Mesendoderm (in vitro differentiated cells): ENCODE results near the gene STARD10.

Source experiments
- DNase-seq: peaks from one replicate; pipeline ENCODE4 v3.0.0; 2013
- H2AK5ac ChIP-seq: 2 replicates; pipeline ENCODE4 v1.6.1; 2013; ENCODE audit warnings: low read length, inconsistent platforms
- H2BK120ac ChIP-seq: 2 replicates; pipeline ENCODE4 v1.6.1; 2013; ENCODE audit warnings: low read depth, mild to moderate bottlenecking, low read length, moderate library complexity, mixed read lengths
- H2BK15ac ChIP-seq: replicated peaks from 2 replicates; pipeline ENCODE4 v1.6.1; 2013; ENCODE audit warnings: low read depth, mild to moderate bottlenecking, moderate library complexity
- H2BK5ac ChIP-seq: 2 replicates; pipeline ENCODE4 v1.6.1; 2013; ENCODE audit warnings: low read length, inconsistent platforms
- H3K18ac ChIP-seq: 2 replicates; pipeline ENCODE4 v1.6.1; 2013; ENCODE audit warnings: mild to moderate bottlenecking, low read length, mixed read lengths
- H3K23ac ChIP-seq: one replicate; pipeline ENCODE4 v1.6.1; 2013; ENCODE audit warnings: low read length
- H3K27ac ChIP-seq: 2 replicates; pipeline ENCODE4 v1.5.1; 2013; ENCODE audit warnings: low read depth, mild to moderate bottlenecking, inconsistent platforms, low read length, moderate library complexity
- H3K27me3 ChIP-seq: 2 replicates; pipeline ENCODE4 v1.6.1; 2013; ENCODE audit warnings: low read length, control low read depth, mild to moderate bottlenecking, inconsistent platforms; ENCODE audit not compliant: insufficient read depth, poor library complexity
- H3K36me3 ChIP-seq: 2 replicates; pipeline ENCODE4 v1.6.1; 2013; ENCODE audit warnings: low read length, inconsistent platforms; ENCODE audit not compliant: control insufficient read depth, insufficient read depth
- H3K4ac ChIP-seq: one replicate; pipeline ENCODE4 v1.6.1; 2013; ENCODE audit warnings: low read depth, mild to moderate bottlenecking, low read length, moderate library complexity
- H3K4me1 ChIP-seq: 2 replicates; pipeline ENCODE4 v1.6.1; 2013; ENCODE audit warnings: low read depth, low read length, inconsistent platforms; ENCODE audit not compliant: control insufficient read depth
- H3K4me2 ChIP-seq: 2 replicates; pipeline ENCODE4 v1.6.1; 2013; ENCODE audit warnings: low read length
- H3K4me3 ChIP-seq: 2 replicates; pipeline ENCODE4 v1.5.1; 2013; ENCODE audit warnings: mild to moderate bottlenecking, low read length
- H3K56ac ChIP-seq: one replicate; pipeline ENCODE4 v1.6.1; 2013; ENCODE audit warnings: low read length
- H3K79me1 ChIP-seq: 2 replicates; pipeline ENCODE4 v1.6.1; 2013; ENCODE audit warnings: low read length, inconsistent platforms
- H3K79me2 ChIP-seq: 2 replicates; pipeline ENCODE4 v1.6.1; 2013; ENCODE audit warnings: mild to moderate bottlenecking, low read length; ENCODE audit not compliant: control insufficient read depth, insufficient read depth
- H3K9ac ChIP-seq: 2 replicates; pipeline ENCODE4 v1.6.1; 2013; ENCODE audit warnings: low read length, inconsistent platforms
- H4K5ac ChIP-seq: one replicate; pipeline ENCODE4 v1.6.1; 2013; ENCODE audit warnings: low read length
- H4K8ac ChIP-seq: one replicate; pipeline ENCODE4 v1.6.1; 2013; ENCODE audit warnings: low read depth, mild to moderate bottlenecking, control low read depth, low read length, moderate library complexity
- WGBS: extraction: QIAGEN DNeasy Blood & Tissue Kit; methylation state at CpG from one replicate; pipeline ENCODE4 v1.1.7; 2013; ENCODE audit warnings: low lambda C conversion rate, missing lambda C conversion rate; ENCODE audit not compliant: insufficient coverage; ENCODE audit errors: extremely low coverage; 5-methylcytosine and 5-hydroxymethylcytosine counted together

Gene STARD10

DNA sequence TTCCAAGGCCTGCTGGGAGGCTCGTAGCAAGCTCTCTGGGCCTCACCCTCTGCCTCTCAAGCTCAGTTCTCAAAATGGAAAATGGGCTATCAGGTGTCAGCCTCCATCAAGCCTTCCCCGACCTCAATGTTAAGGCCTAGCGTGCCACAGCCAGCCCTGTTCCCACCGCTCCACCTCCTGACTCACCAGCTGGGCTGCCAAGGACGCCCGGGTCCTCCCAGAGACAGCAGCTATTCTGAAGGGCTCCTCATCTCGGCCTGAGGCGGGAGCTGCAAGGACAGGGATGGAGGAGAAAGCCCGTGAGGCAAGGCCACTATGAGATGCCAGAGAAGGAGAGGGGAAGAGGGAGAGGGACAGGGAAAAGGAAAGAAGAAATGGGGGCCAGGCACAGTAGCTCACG lies 61.5 kb downstream of the STARD10 start:
- Histone ChIP-seq H3K9ac (no peak overlapping the region), H3K4me1 (peaks cover 14% of the 10 kb centered on the region), H3K56ac (no peak overlapping the region), H3K79me2 (peaks cover 25% of the 10 kb centered on the region), H2BK120ac (no peak overlapping the region), H3K27ac (no peak overlapping the region), H3K4me2 (no peak overlapping the region), H3K27me3 (no peaks in the 10 kb centered on the region), H2BK5ac (no peak overlapping the region), H2AK5ac (no peak overlapping the region), H3K79me1 (peaks cover 14% of the 10 kb centered on the region), H4K5ac (no peak overlapping the region), H4K8ac (no peak overlapping the region), H3K36me3 (no peaks in the 10 kb centered on the region), H3K4ac (no peak overlapping the region), H3K18ac (no peak overlapping the region), H2BK15ac (no peak overlapping the region), H3K4me3 (no peak overlapping the region), H3K23ac (no peak overlapping the region)
- DNase-seq, result no peak
- no CpG with 5 or more reads among the region's 10 CpGs for WGBS

DNA sequence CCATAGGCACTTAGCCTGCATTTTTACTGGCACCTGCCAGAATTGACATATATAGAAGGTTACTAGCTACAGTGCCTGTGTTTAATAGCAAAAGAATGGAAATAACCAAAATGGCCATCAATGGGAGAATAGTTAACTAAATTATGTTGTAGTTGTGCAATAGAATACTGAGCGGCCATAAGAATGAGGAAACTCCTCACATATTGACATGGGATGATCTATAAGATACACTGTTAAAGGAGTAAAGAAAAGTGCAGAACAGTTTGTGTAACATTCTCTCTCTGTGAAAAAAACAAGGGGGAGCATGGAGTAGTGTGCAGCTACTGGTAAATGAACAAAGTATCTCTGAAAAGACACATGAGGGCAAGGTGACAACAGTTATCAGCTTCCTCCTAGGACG lies 63.1 kb downstream of the STARD10 start:
- Histone ChIP-seq H2BK15ac (no peak overlapping the region), H3K4me2 (no peak overlapping the region), H3K27ac (no peak overlapping the region), H3K4ac (no peak overlapping the region), H3K4me1 (peaks cover 2% of the 10 kb centered on the region), H2BK120ac (no peak overlapping the region), H3K18ac (no peak overlapping the region), H3K4me3 (no peak overlapping the region), H4K5ac (no peak overlapping the region), H2AK5ac (no peak overlapping the region), H3K56ac (no peak overlapping the region), H2BK5ac (no peak overlapping the region), H3K23ac (no peak overlapping the region), H3K79me2 (peaks cover 17% of the 10 kb centered on the region), H3K79me1 (peaks cover 8% of the 10 kb centered on the region), H3K9ac (no peak overlapping the region), H3K36me3 (no peaks in the 10 kb centered on the region), H3K27me3 (no peaks in the 10 kb centered on the region), H4K8ac (no peak overlapping the region)
- DNase-seq, result no peak
- WGBS, result no CpG with 5 or more reads among the region's 2 CpGs

DNA sequence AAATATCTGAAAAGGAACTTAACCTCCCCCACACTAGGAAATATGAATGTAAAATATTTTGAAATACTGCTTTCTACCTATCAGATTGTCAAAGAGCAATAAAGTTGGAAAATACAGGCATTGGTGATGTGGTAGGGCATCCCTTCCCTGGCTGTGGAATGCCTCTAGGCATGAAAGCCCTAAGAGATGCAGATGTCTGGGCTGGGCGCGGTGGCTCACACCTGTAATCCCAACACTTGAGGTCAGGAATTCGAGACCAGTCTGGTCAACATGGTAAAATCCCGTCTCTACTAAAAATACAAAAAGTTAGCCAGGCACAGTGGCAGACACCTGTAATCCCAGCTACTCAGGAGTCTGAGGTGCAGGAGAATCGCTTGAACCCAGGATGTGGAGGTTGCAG lies 63.6 kb downstream of the STARD10 start:
- H2BK15ac ChIP-seq, result no peak overlapping the region
- no peak overlapping the region for H3K27ac ChIP-seq
- H2AK5ac ChIP-seq, result no peak overlapping the region
- peaks cover 8% of the 10 kb centered on the region for H3K79me1 ChIP-seq
- peaks cover 17% of the 10 kb centered on the region for H3K79me2 ChIP-seq
- H3K27me3 ChIP-seq, result no peaks in the 10 kb centered on the region
- no peak overlapping the region for H3K4me2 ChIP-seq
- no peak overlapping the region for H2BK120ac ChIP-seq
- no peak overlapping the region for H3K4me3 ChIP-seq
- DNase-seq, result peak; percentile 71
- no peak overlapping the region for H3K56ac ChIP-seq
- H3K23ac ChIP-seq, result no peak overlapping the region
- H4K5ac ChIP-seq, result no peak overlapping the region
- no peak overlapping the region for H4K8ac ChIP-seq
- no peak overlapping the region for H2BK5ac ChIP-seq
- no peak overlapping the region for H3K4ac ChIP-seq
- no peaks in the 10 kb centered on the region for H3K4me1 ChIP-seq
- no CpG with 5 or more reads among the region's 5 CpGs for WGBS
- H3K18ac ChIP-seq, result no peak overlapping the region
- H3K9ac ChIP-seq, result no peak overlapping the region
- H3K36me3 ChIP-seq, result no peaks in the 10 kb centered on the region

DNA sequence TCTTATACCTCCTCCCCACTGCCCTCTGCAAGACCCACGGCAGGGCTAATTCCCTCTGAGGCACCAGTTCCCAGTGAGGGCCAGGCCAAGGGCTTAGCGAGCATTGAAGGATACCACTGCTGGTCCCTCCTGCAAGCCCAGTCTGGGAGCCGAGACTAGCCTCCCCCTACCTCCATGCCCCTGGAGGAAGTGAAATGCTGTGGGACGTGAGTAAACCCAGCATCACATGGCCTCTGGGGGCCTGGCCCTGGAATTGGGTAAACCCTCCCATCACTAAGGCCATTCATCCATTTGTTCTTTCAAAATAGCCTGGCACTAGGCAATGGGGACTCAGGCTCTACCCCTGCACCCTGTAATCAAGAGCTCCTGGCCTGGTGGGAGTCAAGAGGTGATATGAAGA lies 66.3 kb downstream of the STARD10 start:
- Histone ChIP-seq H3K4me3 (no peak overlapping the region), H2AK5ac (no peak overlapping the region), H3K4ac (no peak overlapping the region), H3K79me1 (peaks cover 20% of the 10 kb centered on the region), H3K18ac (no peak overlapping the region), H3K23ac (no peak overlapping the region), H3K27me3 (no peaks in the 10 kb centered on the region), H3K56ac (no peak overlapping the region), H3K4me1 (peaks cover 2% of the 10 kb centered on the region), H3K4me2 (no peak overlapping the region), H2BK5ac (no peak overlapping the region), H2BK120ac (no peak overlapping the region), H3K27ac (no peak overlapping the region), H4K8ac (no peak overlapping the region), H4K5ac (no peak overlapping the region), H3K79me2 (peaks cover 24% of the 10 kb centered on the region), H3K9ac (no peak overlapping the region), H2BK15ac (no peak overlapping the region), H3K36me3 (no peaks in the 10 kb centered on the region)
- no CpG with 5 or more reads among the region's 4 CpGs for WGBS
- peak; percentile 44 for DNase-seq

DNA sequence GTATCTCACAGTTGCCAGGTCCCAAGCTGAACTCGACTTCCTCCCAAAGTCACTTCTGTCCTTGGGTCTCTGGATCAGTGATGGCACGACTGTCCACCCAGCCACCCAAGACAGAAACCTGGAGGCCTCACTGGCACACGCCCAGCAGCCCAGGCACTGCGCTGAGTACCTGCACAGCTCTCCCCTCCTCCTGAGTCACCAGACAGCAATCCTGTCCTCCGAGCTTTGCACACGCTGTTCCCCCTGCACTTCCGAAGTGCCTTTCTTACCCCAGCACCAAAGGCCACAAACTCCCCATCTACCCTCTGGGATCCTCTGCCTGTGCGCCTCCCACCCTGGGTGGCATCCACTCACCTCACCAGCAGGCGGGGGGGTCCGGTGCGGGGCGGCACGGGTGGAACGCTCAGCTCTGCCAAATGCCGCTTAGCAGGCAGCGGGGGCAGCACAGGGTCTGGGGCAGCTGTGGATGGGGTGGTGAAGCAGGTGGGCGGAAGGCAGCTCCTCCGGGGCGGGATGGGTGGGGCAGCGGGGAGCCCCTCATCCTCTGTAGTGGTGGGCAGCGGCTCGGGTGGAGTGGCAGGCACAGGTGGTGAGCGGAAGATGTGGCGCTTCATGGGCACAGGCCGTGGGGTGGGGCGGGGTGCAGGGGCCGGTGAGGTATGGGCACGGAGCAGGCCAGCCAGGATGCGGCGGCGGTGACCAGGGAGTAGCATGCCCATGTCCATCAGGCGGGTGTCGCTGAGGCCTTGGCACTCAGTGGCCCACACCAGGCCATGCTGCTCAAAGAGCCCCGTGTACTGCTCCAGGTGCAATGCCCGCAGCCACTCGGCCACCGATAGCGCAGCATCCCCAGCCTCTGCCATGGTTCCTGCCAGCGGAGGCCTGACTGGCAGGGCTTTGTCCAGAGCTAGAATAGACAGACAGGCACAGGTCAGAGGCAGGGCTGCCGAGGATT lies 67.3 kb downstream of the STARD10 start:
- Histone ChIP-seq H3K27me3 (no peaks in the 10 kb centered on the region), H3K56ac (no peak overlapping the region), H3K9ac (no peak overlapping the region), H3K79me1 (peaks cover 20% of the 10 kb centered on the region), H3K4me1 (peaks cover 7% of the 10 kb centered on the region), H3K27ac (no peak overlapping the region), H3K4me2 (no peak overlapping the region), H3K4ac (no peak overlapping the region), H4K5ac (no peak overlapping the region), H2BK5ac (no peak overlapping the region), H3K23ac (no peak overlapping the region), H4K8ac (no peak overlapping the region), H3K36me3 (no peaks in the 10 kb centered on the region), H2AK5ac (no peak overlapping the region), H2BK15ac (no peak overlapping the region), H3K18ac (no peak overlapping the region), H3K79me2 (peaks cover 25% of the 10 kb centered on the region), H2BK120ac (no peak overlapping the region), H3K4me3 (no peak overlapping the region)
- WGBS, result no CpG with 5 or more reads among the region's 40 CpGs
- no peak for DNase-seq

DNA sequence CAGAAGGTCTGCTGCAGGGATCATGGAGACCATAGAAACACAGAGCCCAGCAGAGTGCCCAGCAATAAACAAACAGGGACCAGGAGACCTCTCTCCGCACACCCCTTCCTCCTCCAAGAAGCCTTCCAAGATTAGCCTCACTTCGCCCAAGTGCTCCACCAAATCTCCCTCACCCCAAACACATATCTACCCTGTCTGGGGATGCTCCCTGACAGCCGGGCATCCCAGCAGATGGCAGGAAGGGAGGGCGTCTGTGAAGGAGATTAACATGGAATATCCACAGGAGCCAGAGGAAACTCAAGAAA lies 68.2 kb downstream of the STARD10 start:
- Histone ChIP-seq H3K27me3 (no peaks in the 10 kb centered on the region), H2BK5ac (no peak overlapping the region), H3K79me1 (peaks cover 28% of the 10 kb centered on the region), H3K4me1 (peaks cover 10% of the 10 kb centered on the region), H2BK120ac (no peak overlapping the region), H3K9ac (no peak overlapping the region), H4K8ac (no peak overlapping the region), H3K79me2 (peaks cover 33% of the 10 kb centered on the region), H3K27ac (no peak overlapping the region), H3K56ac (no peak overlapping the region), H3K23ac (no peak overlapping the region), H3K4ac (no peak overlapping the region), H3K18ac (no peak overlapping the region), H3K36me3 (no peaks in the 10 kb centered on the region), H2BK15ac (no peak overlapping the region), H3K4me3 (no peak overlapping the region), H2AK5ac (no peak overlapping the region), H4K5ac (no peak overlapping the region), H3K4me2 (no peak overlapping the region)
- no CpG with 5 or more reads among the region's 4 CpGs for WGBS
- no peak for DNase-seq
